TTC549 (cell line): ENCODE data around the gene EXOC5.
"Not testable (repeated sequence)": the region's sequence is repeated elsewhere in the genome, so short reads cannot be mapped to it uniquely, and the experiment has no call there.

ENCODE experiments used
- FAIRE-seq: peaks from 2 replicates; lab custom pipeline; 2012; peaks lifted over from hg19 to GRCh38; lab: Jason Lieb, UNC

The EXOC5 gene

DNA sequence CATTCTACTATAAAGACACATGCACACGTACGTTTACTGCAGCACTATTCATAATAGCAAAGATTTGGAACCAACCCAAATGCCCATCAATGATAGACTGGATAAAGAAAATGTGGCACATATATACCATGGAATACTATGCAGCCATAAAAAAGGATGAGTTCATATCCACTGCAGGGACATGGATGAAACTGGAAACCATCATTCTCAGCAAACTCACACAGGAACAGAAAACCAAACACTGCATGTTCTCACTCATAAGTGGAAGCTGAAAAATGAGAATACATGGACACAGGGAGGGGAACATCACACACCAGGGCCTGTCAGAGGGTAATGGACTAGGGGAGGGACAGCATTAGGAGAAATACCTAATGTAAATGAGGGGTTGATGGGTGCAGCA, 10.5 kb downstream of the EXOC5 start:
- FAIRE-seq = not testable (repeated sequence)

DNA sequence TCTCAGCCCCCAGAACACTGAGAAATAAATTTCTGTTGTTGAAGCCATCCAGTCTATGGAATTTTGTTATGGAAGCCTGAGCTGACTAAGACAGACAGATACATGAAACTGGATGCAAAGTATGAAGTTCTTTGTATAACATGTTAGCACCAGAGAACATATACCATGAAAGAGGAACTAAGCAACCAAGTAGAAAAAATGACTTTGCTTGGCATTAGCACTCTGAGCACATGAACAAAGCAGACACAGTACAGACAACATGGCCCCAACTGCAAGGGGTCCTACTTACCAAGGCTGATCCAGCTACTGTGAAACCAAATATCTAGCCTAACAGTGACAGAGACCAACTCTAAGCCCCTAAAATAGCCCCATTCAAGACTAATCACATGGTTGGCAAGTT, 13.8 kb downstream of the EXOC5 start:
- no peak for FAIRE-seq

DNA sequence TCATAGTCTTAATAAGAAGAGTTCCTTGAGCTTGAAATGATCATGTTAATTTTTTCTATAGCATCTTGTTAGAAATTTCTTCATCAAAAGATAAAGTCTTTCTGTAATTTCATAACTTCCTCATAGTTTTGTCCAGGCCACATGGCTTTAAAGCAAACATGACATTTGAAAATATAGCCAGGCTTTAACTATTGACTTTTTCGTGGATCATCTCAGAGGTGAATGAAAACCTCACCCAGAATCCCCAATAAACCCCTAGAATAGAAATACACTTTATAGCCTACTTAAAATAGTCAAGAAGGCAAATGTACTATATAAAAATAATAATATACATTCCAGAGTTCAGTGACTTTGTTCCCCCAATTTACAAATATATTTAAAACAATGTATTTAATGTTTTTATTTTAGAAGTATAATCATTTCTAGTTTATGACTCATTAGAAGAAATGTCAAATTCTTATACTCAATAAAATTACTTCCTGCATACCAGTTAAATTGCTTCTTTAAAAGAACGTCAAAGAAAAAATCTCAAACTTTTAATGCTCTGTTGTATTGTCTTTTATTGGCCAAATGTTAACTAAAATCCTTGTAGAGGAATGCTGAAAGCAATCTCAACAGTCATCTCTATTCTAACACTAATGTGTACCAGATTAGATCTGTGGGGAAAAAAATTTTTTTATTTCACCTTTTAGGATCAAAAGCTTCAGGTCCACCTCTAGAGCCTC, 21.6 kb downstream of the EXOC5 start:
- FAIRE-seq = no peak

DNA sequence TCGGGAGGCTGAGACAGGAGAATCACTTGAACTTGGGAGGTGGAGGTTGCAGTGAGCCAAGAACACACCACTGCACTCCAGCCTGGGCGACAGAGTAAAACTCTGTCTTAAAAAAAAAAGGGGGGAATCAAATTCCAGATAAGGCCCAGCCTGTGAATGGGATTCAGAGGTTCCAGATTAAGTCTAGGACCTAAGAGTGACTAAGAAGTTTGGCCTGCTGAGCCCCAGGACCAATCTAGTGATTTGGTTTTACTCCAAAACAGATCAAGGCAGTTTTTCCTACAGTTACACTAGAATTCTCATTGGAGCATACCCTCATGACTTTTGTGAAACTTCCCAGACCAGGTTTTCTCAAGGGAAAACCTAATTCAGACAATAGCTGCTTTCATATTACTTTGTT, 22.8 kb downstream of the EXOC5 start:
- FAIRE-seq = no peak

DNA sequence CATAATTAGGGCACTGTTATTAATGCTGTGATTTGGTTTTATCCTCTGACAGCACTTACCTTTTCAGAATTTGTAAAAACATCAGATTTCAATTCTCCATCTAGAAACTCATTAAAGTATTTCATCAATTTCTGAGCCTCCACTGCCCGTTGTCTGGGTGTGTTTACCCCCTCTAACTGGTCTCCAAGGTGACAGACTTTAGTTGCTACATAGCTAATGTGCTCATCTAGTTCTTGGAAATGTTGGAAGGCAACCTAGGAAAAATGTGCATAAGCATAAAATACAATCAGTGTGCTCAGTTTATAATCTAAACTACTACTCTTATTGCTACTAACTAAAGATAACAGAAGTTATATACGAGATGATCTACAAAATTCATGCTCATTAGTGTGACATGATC, 24.6 kb downstream of the EXOC5 start:
- no peak for FAIRE-seq

DNA sequence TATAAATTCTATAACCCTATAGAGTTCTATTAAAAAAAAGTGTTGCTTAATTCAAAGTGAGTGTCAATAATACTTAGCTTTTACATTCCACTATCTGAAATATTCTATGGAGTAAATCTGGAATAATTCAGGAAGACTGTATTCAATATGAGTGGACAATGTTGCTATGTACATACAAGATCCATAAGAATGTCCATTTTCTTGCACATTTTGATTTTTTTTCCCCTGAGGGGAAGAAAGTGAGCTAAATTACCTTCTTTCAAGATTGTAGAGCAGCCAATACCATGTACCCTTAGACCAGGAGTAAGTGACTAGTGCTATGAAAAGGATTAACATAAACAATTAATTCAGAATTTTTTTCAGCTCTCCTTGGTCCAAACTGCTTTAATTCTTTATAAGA, 25.4 kb downstream of the EXOC5 start:
- FAIRE-seq = no peak

DNA sequence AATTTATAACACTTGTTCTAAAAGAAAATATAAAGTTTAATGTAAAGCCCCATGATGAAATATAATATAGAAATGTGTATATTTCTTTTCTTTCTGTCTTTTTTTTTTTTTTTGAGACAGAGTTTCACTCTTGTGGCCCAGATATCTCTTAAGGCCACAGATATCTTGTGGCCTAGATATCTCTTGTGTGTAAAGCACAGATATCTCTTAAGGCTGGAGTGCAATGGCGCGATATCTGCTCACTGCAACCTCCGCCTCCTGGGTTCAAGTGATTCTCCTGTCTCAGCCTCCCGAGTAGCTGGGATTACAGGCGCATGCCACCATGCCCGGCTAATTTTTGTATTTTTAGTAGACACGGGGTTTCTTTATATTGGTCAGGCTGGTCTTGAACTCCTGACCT, 28.6 kb downstream of the EXOC5 start:
- not testable (repeated sequence) for FAIRE-seq

DNA sequence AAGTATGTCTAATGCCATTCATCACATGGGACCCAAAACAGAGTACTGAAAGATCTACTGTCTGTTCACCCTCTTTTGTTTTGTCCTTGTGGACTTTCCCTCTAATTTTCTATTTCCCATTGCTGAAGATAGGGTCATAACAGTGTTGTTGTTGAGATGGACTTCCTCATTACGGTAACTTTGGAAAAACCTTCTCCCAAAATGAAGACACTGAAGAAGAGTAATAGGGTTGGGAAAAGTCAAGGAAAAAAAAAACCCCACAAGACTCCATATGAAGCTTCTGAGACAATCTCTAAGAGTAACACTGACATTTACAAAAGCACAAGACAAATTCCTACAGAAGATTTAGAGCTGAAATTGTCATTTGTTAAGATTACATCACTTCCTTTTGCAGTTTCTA, 36.7 kb downstream of the EXOC5 start:
- no peak for FAIRE-seq

DNA sequence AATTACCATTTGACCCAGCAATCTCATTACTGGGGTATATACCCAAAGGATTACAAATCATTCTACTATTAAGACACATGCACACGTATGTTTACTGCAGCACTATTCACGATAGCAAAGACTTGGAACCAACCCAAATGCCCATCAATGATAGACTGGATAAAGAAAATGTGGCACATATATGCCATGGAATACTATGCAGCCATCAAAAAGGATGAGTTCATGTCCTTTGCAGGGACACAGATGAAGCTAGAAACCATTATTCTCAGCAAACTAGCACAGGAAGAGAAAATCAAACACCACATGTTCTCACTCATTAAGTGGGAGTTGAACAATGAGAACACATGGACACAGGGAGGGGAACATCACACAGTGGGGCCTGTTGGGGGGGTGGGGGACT, 40.4 kb downstream of the EXOC5 start:
- FAIRE-seq = not testable (repeated sequence)

DNA sequence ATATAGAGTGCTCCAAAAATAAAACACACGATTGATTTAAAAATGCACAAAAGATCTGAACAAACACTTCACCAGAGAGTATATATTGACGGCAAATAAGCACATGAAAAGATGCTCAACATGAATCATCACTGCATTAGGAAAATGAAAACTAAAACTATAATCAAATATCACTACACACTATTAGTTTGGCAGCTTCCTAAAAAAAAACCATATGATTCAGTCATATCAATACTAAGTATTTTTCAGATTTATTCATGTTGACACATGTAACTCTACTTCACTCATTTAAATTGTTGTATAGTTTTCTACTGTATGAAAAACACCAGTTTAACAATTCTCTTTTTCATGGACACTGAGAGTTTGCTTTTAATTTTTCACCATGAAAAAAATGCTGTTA, 41.6 kb downstream of the EXOC5 start:
- FAIRE-seq = no peak

DNA sequence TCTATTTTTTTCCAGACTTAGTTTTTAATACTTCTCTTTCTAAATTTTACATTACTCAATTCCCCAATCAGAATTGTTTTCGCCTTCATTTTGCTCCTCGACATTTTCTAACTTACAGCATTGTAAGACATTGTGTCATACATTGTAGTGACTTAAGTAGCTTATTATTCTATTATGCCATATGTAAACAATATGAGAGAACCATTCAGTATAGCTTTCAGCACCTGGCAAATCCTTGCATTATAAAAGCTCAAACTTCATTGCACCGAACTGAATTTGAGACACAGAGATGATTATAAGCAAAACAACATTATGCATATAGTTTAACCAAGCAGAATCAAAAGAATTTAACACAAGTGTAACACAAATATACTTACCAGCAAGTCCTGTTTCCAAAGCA, 46.8 kb downstream of the EXOC5 start:
- no peak for FAIRE-seq

DNA sequence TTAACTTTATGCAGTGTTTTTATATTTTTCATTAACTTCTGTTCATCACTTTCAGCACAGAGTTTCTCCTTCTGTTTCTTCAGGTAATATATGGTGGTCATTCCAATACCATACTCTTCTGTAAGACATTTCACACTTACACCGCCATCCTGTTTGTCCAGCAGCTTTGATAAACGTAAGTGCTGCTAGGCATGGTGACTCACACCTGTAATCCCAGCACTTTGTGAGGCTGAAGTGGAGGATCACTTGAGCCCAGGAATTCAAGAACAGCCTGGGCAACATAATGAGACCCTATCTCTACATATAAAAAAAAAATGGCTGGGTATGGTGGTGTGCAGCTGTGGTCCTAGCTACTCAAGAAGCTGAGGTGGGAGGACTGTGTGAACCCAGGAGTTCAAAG, 55.8 kb downstream of the EXOC5 start:
- FAIRE-seq = no peak

DNA sequence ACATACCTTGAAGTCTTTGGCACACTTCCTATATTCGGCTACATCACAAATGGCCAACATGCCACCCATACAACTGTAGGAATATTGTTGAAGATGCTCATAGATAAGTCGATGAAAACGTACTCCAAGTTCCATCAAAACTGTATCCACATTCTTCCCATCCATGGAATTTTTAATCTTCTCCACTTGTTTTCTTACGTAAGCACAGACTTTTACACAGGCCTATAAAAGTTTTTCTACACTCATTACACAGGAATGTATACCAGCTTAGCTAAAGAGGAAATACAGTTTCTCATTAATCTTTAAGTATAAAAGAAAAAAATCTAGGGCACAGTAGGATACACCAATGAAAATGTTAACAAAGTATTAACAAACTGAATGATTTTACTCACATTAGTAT, 59.1 kb downstream of the EXOC5 start:
- no peak for FAIRE-seq

DNA sequence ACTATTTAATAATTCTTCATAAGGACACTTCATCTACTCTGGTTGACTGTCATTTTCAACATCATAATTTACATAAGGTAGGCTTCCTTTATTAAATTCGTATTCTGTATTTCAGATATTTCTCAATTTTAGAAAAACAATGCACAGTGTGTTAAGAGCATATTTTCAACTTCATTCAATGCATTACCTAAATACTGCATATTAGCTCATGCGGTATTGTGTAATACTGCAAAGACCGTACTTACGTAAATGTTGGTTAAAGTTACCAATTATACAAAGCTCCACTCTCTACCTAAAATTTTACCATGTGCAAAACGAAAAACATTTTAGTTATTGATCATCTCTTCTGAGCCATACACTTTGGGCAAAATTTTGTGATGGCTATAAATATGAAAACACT, 62.8 kb downstream of the EXOC5 start:
- no peak for FAIRE-seq

DNA sequence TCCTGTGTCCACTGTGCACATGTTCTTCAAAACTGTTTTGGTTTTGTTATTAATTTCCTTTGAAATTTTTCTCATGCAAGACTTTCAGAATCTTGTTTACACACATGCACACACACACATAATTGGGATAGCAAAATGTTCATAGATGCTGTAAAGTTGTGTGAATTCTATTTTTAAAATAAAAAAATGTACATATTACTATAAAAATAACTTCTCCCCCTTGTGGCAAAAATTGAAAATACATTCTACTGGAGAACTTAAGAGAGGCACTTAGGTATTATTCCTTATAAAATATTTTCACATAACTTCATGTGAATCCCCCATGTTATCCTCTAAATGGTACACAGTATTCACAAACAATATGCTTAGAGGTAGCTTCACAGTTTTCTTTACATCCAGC, 66.0 kb downstream of the EXOC5 start:
- peak; percentile 90 for FAIRE-seq

DNA sequence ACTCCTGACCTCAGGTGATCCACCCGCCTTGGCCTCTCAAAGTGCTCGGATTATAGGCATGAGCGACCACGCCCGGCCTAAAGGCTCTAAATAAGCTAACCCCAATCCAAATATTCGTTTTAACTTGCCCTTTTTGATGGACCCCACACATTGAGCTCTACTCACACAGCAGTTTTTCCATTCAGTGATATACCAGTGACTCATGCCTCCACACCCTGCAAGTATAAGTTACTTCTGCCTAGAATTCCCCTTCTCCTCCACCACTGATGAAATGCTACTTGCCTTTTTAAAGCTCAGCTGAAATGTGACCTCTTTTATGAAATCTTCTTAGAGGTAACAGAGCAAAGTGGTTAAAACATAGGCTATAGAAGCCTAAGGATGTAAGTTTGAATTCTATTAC, 68.8 kb downstream of the EXOC5 start:
- FAIRE-seq = no peak

DNA sequence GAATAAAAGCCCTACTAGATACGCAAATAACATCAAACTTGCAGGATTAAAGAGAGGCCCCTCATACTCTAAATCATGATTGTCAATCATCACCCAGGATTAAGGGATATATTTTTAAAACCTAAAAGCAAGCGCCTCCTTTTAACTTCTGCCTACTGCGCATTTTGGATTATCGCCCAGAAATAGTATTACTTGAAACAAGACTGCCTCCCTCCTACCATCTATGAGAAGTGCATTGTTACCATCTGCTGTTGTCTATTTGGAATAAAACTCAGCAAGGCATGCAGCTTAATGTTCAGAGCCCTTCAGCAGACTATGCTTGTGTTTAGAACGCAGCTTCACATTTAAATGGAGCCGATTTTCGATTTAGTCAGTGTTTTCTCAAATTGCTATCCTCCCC, 79.6 kb downstream of the EXOC5 start:
- FAIRE-seq = no peak

DNA sequence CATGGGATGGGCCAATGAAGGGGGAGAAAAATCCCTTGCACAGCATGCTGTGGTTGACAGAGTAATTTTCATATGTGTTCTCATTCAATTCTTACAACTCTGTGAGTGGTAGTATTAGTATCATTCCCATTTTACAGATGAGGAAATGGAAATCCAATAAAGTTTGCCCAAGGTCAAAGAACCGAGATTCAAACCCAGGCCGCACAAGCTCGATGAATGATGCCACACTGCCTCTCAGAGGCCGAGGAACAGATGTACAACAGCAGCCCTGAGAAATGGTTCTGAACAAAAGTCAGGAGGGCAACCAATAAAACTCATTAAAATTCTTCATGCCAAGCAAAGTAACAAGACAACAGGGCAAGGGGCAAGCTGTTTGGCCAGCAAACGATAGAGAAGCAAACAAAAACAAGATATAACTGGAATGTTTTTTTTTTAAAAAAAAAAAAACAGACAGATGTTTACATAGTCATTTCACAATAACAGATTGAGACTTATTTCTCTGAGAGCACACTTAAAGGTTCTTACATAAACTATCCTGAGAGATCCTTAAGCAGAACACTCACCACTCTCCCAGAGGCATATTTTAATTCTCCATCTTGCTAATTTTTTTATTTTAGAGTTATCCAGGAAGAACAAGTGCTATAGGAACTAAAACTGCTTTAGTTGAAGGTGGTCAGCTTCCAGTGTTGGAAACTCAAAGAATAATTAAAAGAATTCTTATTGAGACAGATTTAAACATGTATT, 85.8 kb downstream of the EXOC5 start:
- FAIRE-seq = no peak

DNA sequence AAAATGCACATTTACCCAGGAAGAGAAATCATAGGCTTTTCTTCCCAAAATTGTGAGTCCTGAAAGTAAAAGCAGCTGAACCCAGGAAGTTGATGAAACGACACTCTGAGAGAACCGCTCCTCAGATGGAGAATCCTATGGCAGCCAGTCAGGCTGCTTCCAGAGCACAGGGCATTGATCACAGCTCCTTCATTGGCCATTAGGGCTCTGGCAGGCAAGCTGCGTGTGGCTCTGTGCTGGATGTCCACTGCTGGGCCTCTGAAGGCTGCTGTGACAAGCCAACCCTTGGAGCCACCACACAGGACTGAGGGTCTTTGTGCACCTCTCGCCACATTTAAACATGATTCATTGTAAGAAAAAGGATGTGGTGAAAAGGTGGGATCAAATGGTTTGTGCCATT, 89.4 kb downstream of the EXOC5 start:
- no peak for FAIRE-seq

DNA sequence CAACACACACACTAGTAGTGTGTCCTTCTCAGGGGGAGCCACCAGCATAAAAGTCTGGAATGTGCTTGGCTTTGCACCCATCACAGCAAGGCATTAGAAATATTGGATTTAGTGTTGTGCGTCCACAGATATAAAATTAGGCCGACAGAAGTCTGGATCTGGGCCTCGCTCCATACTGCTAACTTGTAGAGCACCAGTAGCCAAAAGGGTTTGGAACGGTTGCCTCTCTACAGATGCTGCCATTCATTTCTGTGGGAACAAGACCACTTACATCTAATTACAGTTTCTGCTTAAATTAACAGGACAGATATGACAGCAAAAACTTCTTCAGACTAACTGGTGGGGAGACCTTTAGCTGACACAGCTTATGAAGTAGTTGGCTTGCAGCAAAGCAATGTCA, 94.2 kb downstream of the EXOC5 start:
- no peak for FAIRE-seq

DNA sequence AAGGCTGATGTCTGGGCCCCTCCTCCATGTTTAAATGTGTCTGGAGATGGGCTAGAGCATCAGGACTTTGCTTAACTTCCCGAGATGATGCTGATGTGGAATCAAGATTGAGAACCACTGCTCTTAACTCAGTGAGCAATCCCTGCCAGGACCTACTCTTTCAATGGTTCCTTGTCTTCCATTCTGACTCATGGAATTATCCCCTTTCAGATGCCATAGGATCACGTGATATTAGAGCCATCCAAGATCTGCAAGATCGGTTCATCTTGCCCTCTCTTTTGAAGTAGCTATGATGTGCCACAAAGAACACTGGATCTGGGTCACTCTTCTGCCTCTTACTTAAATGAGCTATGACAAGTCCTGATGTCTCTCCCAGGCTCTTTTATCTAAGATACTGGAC, 96.8 kb downstream of the EXOC5 start:
- FAIRE-seq = no peak

DNA sequence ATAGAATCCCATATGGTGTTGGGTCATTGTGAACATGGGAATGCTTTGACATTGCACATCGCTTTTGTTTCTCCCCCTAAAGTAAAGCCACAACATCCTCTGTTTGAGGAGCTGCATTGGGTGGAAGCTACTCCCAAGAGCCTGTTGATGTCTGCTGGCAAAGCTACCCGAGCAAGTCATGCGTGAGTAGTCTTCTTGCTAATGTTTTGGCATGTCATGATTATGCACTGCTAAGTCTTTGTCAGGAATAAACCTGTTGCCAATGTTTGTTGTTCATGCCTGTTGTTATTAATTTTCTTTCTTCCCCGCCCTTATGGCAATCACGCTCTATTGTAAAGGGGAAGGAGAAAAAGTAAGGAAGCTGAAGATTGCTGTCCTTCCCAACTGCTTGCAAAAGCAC, 97.3 kb downstream of the EXOC5 start:
- FAIRE-seq = no peak

DNA sequence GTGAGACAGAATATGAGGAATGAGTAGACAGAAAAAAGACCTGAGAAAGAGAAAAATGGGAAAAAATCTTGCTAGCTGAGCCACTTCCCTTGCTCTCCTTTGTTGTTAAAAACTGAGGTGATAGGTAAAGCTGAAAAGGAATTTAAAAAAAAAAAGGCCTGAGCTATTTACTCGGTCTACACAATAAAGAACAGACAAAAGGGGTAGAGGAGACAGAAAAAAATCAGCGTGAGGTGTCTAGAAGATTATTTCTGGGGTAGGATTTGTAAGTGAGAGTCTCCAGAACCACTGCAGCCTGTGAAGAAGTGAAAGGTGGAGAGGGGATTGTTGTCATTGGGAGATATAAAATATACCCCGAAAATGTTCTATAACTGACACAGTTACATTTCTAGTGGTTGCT, 98.8 kb downstream of the EXOC5 start:
- no peak for FAIRE-seq

DNA sequence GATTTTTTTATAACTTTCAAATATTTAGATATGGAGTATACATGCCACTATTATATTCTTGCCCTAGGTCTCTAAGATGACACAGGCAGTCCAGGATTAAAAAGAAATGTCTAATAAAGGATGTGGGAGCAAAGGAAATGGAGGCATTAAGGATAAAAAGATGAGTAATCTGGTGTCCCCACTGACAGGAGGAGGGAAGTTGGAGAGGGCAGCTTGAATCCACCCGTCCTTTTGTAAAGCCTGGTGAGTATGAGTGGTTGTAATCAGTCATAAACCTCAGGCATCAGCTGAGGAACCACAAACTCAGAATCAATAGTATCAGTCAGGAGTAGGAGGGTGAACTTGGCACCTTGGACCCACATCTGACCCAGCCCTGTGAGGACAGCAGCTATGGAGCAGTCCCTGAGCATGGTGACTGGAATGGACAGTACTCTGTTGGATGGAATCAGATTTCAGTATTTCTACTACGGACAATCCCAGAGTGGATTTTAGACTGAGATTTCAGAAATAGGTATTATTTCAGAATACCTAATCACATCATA, 100.5 kb downstream of the EXOC5 start:
- no peak for FAIRE-seq
